Measurements from ENCODE around the gene SLC6A18. TPM values are rescaled to one million over a fixed set of nuclear protein-coding genes. Genes with fewer than 3 reads are reported as not detected.
A peak's percentile ranks its signal among the peaks of the same experiment; 100 is the strongest.

The SLC6A18 gene
- total and polyA plus RNA-seq, 9 of the 15 experiments (the other 6 are each of a cell fraction or from before 2014, with no cell fraction given): not detected

GRCh38 chr5:1208743-1209488 is 16.3 kb upstream of the SLC6A18 start:
- Histone ChIP-seq H3K36me3 (ENCODE audit: control insufficient read depth, insufficient read depth, low read length) (no peaks in the 10 kb centered on the region), H3K4me2 (ENCODE audit: insufficient read depth, low read length) (no peak overlapping the region), H2AFZ (ENCODE audit: low read depth, low read length) (no peak overlapping the region), H3K27me3 (ENCODE audit: control insufficient read depth in 2 of 2, insufficient read depth in 2 of 2, low read length in 2 of 2) (peaks cover 0 to 58% of the 10 kb centered on the region in 2 experiments; a peak in 4 of 5 replicates), H3K4me1 (replicated peaks in 1 of 2; ENCODE audit: control insufficient read depth in 2 of 2, insufficient read depth in 2 of 2, low read length in 2 of 2) (peaks cover 5 to 64% of the 10 kb centered on the region in 2 experiments; a peak in 4 of 5 replicates), H3K9ac (ENCODE audit: insufficient read depth in 1 of 2, low read depth in 2 of 2, low read length in 2 of 2) (0 out of 4 replicates have a peak overlapping the region, but pooled peaks of 1 of the 2 experiments have one; percentile 29), H3K9me3 (replicated peaks; ENCODE audit: control insufficient read depth, insufficient read depth, low read depth, low read length) (no peaks in the 10 kb centered on the region; the same call in 1 of the 2 replicates), H3K4me3 (no peak overlapping the region), H4K20me1 (replicated peaks; ENCODE audit: control insufficient read depth, insufficient read depth, low read length) (peaks cover 10% of the 10 kb centered on the region; the same call in 1 of the 2 replicates), H3K79me2 (ENCODE audit: control insufficient read depth, insufficient read depth, low read length) (no peaks in the 10 kb centered on the region), H3K9me1 (ENCODE audit: control insufficient read depth, insufficient read depth, low read length) (no peaks in the 10 kb centered on the region), H3K27ac (ENCODE audit: extremely low read depth, low read depth, low read length) (no peak overlapping the region)
- intact Hi-C loops (cut with micrococcal nuclease): no loop called here
- in situ Hi-C loops (cut with MboI): loop anchor here (5.0 kb wide), 1 partner anchor 37 kb away; no protein-coding TSS in a partner anchor
- peak in 2 of 4 experiments; percentile 33 to 55 for DNase-seq (ENCODE audit: extremely low read depth in 1 of 4, low spot score in 3 of 4)
- ChIA-PET POLR2A (interaction anchor here (0.8 kb wide), 1 partner anchor 8 kb away, joined by 3 read pairs; the partner anchor contains the start of gene SLC6A19), CTCF (ENCODE audit: low intra/inter-chr PET ratio) (interaction anchor here (0.6 to 1.0 kb wide), 2 partner anchors 9 to 925 kb away, joined by 3 read pairs; no protein-coding TSS in a partner anchor)
- whole genome bisulfite sequencing (ENCODE audit: insufficient coverage, low coverage, missing lambda C conversion rate): 26% methylated on average over 24 of the region's 24 CpGs
- peak; percentile 81 for ATAC-seq
- FAIRE-seq: peak; percentile 42
- TF ChIP-seq SAFB (IDR thresholded peaks at IDR 0.05; ENCODE audit: borderline replicate concordance, low read depth, low read length) (0 out of 2 replicates have a peak, but pooled peaks have one; percentile 43), SMC3 (conservative IDR thresholded peaks at IDR 0.05; ENCODE audit: insufficient read depth, low read depth, low read length) (0 out of 2 replicates have a peak, but pooled peaks have one; percentile 23), SREBF2 (CRISPR knock-in tag; IDR thresholded peaks at IDR 0.05) (no peak), RAD21 (CRISPR knock-in tag; conservative IDR thresholded peaks at IDR 0.05 in 1 of 2, IDR thresholded peaks at IDR 0.05 in 1 of 2) (peak; percentile 45 to 73), REST (IDR thresholded peaks at IDR 0.05; ENCODE audit: borderline replicate concordance) (peak; percentile 67), REST (CRISPR knock-in tag; IDR thresholded peaks at IDR 0.05; ENCODE audit: low read depth) (no peak), CTCF (IDR thresholded peaks at IDR 0.05 in 2 of 3, conservative IDR thresholded peaks at IDR 0.05 in 1 of 3; ENCODE audit: insufficient read depth in 2 of 3, low read depth in 1 of 3, low read length in 3 of 3) (peak; percentile 62 to 66 (median 64))
- no TSS peak for BruUV-seq (replicated peaks)

All from K562 (cell line).